Measurements from ENCODE around the gene AHNAK2.

DNA sequence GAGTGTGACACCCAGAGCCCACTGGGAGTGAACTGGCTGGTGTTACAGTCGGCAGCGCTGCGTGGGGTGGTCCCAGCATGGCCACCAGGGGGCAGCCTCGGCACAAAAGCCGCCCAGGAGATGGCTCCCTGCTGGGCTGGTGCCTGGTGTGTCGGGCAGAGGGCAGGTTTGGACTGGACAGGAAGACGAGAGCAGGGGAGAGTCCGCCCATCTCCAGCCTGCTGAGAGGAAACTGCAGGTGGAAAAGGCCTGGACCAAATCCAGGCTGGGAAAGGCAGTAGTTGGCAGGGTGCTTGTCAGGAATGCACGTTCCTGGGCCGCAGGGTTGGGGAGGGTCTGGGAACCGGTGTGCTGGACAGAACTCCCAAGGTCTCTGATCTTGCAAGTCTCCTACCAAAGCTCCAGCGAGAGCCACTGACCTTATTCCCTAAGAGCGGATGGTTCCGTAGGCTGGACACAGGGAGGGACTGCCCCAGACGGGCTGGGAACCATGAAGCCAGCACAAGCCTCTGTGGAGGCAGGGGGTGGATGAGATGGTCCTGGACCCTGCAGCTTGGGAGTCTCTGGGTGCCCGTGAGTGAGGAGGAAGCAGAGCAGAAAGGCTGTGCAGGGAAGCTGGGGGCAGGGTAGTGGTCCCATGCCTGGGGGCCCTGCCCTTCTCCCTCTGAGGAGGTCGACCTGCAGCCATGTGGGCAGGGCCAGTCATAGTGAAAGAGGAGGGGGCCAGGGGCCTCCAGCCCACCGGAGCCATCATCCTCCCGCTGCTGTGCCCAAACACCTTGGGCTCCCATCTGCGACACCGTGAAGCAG is 1.8 kb downstream of the AHNAK2 start:
- TF ChIP-seq, protein P1, sequence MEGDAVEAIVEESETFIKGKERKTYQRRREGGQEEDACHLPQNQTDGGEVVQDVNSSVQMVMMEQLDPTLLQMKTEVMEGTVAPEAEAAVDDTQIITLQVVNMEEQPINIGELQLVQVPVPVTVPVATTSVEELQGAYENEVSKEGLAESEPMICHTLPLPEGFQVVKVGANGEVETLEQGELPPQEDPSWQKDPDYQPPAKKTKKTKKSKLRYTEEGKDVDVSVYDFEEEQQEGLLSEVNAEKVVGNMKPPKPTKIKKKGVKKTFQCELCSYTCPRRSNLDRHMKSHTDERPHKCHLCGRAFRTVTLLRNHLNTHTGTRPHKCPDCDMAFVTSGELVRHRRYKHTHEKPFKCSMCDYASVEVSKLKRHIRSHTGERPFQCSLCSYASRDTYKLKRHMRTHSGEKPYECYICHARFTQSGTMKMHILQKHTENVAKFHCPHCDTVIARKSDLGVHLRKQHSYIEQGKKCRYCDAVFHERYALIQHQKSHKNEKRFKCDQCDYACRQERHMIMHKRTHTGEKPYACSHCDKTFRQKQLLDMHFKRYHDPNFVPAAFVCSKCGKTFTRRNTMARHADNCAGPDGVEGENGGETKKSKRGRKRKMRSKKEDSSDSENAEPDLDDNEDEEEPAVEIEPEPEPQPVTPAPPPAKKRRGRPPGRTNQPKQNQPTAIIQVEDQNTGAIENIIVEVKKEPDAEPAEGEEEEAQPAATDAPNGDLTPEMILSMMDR (IDR thresholded peaks at IDR 0.05; ENCODE audit: low read length) = peak; percentile 58
- TF ChIP-seq EZH2phosphoT487 (IDR thresholded peaks at IDR 0.05; ENCODE audit: low read length) = no peak

Data from MM.1S (cell line).